GOT3 (cell line): ENCODE measurements around the gene PRKD3.

Experiments used
- DNase-seq: peaks from one replicate; lab custom pipeline; 2025; ENCODE audit warnings: mixed read lengths; lab: John Stamatoyannopoulos, UW

The PRKD3 gene

GRCh38 chr2:37324786-37325624 is at the start of gene PRKD3:
PRKD3 (minus strand) TSS chr2:37324833; CDS start chr2:37316524, 8,309 bp downstream.
- DNase-seq, result no peak

DNA sequence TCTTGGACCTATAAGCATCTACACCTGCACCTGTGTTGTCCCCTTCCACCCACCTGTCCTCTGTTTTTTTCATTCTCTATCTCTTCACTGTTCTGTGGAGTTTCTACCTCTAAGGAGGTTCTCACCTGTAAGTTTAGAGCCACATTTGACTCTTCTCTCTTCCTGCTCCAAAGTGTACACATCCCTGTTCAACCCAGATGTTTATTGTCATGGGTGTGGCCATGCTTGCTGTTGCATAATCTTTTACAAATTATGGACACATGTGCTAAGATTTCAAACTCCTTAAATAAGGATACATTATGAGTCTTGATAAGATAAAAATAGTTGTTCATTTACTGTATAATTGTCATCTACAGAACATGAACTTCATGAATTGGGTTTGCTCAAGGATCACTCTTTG is 47.4 kb upstream of the PRKD3 start:
- DNase-seq, result no peak

GRCh38 chr2:37370666-37371065 is 46.0 kb upstream of the PRKD3 start:
- no peak for DNase-seq

- no peak for DNase-seq
Observed at GRCh38 chr2:37367984-37368383, 43.4 kb upstream of the PRKD3 start.

DNA sequence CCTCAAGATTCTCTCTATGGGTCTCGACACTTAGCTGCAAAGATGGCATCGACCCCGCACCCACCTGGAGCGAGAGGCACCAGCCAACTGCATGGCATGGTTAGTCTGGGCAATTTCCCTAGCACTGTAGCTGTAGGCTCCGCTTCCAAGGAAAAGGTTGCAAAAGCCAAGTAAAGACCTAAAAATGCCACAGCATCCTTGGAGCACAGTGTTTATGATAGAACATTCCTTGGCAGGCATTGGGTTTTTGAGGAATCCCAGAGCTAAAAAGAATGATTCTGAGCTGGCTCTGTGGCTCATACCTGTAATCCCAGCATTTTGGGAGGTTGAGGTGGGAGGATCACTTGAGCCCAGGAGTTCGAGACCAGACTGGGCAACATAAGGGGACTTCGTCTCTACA is 42.7 kb upstream of the PRKD3 start:
- no peak for DNase-seq

DNA sequence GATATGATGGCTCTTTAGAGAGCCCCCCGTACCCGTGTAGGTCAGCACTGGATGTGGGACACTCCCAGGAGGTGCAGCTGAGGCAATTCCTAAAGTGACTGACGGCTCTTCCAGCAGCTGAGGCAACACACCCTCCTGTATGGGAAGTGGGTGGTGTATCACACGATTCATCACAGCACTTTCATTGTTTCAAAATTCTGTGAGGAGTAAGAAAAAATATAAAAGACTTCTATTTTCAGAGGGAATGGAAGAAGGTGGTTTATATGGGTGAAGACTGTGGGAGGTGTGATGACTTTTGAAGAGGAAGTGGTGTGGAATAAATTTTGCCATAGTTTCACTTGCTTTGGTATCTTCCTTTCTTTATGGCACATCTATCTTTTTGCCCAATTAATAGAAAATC is 42.1 kb upstream of the PRKD3 start:
- DNase-seq, result no peak

DNA sequence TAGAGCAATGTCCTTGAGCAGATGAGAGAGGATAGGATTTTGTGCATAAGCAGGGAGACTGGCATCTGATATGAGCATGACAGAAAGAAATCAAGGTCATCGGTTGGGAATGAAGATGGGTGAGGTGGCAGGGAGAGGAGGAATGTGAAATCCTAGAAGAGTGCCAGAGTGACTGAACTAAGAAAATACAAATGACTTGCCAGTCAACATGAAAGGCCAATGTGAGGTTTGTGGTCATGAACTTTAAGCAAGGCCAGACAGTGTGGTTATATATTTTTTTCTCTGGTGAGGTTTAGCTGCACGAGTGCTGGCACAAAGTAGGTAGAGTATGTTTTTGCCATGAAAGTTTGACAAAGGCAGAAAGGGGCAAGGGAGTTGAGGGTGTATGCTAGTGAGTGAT is 41.0 kb upstream of the PRKD3 start:
- DNase-seq, result no peak

- DNase-seq, result no peak
Observed at GRCh38 chr2:37364351-37364750, 39.7 kb upstream of the PRKD3 start.

GRCh38 chr2:37361994-37362698 is 37.5 kb upstream of the PRKD3 start:
- no peak for DNase-seq

DNA sequence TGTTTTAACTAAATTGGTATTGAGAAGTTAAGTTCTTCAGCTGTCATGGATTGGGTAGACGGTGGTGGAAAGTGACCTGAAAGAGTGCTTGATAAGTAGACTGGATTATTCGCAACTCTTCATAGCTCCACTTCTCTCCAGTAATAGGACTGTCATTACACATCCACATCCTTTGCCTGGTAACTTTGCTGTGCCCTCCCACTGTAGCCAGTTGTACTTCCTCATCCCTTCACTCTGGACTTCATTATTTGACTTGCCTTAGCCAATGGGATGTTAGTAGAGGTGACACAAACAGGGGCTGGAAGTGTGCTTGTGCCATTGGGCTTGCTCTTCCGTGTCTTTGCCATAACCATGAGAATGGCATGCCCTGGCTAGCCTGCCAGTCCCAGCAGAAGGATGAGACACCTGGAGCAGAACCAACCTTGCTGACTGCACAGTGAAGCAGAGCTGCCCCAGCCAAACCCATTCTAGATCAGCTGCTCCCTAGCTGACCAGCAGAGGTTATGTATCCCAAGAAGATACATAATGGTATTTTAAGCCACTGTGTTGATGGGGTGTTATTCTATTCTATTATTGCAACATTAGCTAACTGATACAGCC is 36.7 kb upstream of the PRKD3 start:
- DNase-seq, result no peak

DNA sequence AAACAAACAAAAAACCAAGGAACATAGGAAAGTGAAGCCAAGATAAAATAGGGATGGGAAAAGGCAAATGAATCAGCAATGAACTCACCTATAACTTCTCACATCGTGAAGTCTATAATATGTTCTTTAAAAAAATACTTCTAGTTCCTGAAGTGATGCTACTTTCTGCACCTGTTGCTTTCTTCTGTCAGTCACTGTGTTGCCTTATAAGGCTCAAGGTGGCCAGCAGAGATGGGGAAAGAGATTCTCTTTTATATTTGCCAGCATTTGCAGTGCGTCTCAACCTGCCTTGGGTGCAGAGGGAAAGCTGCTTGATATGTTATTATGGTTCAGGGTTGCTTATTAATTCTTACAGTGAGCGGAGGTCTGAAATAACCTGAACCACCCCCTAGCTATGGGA is 33.8 kb upstream of the PRKD3 start:
- no peak for DNase-seq

GRCh38 chr2:37357530-37357929 is 32.9 kb upstream of the PRKD3 start:
- no peak for DNase-seq

DNA sequence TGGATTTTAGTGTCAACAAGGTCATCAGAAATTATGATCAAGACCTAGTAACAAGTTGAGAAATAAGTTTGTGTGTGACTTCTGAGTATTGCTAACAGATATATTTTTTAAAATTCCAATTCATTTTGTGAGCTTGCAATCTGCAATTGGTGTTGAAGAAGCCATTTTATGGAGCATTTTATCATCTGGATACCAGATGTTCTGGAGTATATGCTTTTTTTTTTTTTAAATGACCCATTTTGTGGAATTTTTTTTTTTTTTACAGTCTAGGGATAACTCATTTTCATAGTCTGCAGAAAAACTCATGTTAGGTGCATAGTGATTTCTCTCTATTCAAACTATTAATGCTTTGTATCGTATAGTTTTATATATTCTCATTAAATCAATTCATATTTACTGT is 32.4 kb upstream of the PRKD3 start:
- DNase-seq, result no peak

GRCh38 chr2:37356299-37356698 is 31.7 kb upstream of the PRKD3 start:
- no peak for DNase-seq

GRCh38 chr2:37355735-37356134 is 31.1 kb upstream of the PRKD3 start:
- no peak for DNase-seq

DNA sequence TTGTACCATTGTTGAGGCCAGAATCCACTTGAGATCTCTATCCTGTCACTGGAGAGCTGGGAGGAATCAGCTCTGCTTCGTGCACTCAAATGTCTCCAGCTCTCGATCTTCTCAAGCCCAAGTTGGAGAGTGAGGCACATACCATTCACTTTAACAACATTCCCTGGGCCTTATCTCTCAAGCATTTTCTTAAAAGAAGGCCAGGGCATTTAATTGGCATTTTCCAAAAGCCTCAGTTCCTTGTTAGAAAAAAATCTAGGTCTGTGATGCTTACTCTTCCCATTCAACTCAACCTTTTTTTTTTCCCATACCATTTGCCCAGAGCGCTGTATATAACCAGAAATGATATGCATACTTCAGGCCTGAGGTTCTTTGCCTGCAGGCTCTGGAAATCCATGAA is 29.9 kb upstream of the PRKD3 start:
- no peak for DNase-seq

DNA sequence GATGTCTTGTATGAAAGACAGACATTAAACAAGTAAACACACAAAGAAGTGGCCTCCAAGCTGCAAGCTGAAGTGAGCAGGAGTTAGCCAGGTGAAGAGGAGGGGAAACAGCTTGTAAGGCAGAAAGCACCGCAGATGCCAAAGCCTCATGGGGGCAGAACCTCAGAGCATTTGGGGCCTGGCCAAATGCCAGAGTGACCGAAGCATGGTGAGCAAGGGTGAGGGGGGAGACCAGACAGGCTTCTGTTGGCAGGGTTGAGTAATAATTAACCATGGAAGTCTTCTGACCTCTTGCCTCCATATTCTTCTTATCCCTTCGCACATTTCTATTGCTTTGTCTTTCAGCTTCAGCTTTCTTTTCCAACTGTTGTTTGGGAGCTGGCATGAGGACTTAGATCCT is 25.4 kb upstream of the PRKD3 start:
- no peak for DNase-seq

DNA sequence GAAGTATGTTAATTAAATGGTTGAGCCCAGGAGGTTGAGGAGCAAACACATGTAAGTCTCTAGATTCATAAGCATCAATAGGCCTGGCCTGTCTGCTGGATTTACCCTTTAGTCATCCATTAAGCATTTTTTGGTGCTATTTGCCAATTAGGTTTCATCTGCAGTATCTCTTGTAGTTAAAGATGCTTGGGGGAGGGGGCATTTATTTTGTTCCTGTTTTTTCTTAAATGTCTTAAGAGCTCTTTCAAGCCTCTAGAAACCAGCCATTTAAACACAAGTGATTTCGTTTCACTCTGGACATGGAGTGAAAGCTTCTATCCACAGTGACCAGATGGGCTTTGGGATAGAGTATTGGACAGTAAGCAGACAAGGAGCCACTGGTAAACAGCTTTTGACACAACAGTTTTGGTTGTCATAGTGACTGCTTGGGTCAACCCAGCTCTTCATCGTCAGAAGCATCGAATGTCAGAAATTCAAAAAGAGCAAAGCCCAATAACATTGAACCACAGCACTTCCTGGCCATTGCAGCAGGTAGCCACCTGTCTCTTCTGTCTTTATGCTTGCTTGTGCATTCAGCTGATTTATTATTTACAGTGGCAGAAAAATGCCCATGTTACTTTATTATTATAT is 24.7 kb upstream of the PRKD3 start:
- DNase-seq, result no peak

DNA sequence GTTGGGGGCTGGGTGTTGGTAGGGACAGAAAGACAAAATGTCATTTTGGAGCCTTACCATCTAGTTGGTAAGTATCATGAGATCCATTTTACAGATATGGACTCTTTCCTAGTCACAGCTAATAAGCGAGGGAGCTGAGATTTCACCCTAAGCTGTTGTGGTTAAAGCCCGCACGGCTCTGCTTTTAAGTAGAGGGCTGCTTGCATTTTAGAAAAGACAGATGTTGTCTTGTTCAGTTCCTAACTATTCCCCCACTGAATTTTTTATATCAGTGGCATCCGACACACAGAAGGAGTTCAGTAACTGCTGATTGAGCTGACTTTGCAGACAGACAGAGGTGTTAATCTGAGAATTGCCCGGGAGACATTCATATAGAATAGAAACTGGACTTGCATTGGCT is 23.5 kb upstream of the PRKD3 start:
- DNase-seq, result no peak

- DNase-seq, result no peak
Observed at GRCh38 chr2:37344453-37345361, 20.1 kb upstream of the PRKD3 start, which contains the start of gene QPCT. QPCT (plus strand) TSS chr2:37344630; CDS start chr2:37344732, 102 bp downstream.
